Activated CD4-positive, alpha-beta T cell treated with anti-CD3 and anti-CD28 coated beads for 36 hours (primary cell): Measurements from ENCODE around the gene SLC22A1. TPM values are rescaled to one million over a fixed set of nuclear protein-coding genes. Genes with fewer than 3 reads are reported as not detected.

Experiments
- ATAC-seq: fragments of 200-7000 bp; cut with Tn5 transposase; one replicate; pipeline ENCODE4 v1.10.0; 2021; ENCODE audit warnings: mild to moderate bottlenecking, moderate library complexity
- CTCF ChIA-PET: fragments of 350-600 bp; sonication (Branson Sonifier 250); formaldehyde crosslinking; loops from one replicate; lab custom pipeline; 2021; ENCODE audit warnings: antibody characterized with exemption; lab: Charles Lee
- POLR2A ChIA-PET: fragments of 350-600 bp; sonication (Branson Sonifier 250); formaldehyde crosslinking; loops from one replicate; lab custom pipeline; 2021; ENCODE audit warnings: antibody characterized with exemption, inconsistent platforms; lab: Charles Lee
- DNase-seq: peaks from one replicate; pipeline ENCODE4 v3.0.0-alpha.2; 2020
- H3K27ac Mint-ChIP-seq: one replicate; pipeline ENCODE4 v1.8.0; 2021; ENCODE audit warnings: mixed read lengths
- H3K27me3 Mint-ChIP-seq: one replicate; pipeline ENCODE4 v1.8.0; 2021; ENCODE audit warnings: mixed read lengths
- H3K36me3 Mint-ChIP-seq: one replicate; pipeline ENCODE4 v1.8.0; 2021; ENCODE audit warnings: low read depth, mixed read lengths
- H3K4me1 Mint-ChIP-seq: one replicate; pipeline ENCODE4 v1.8.0; 2021; ENCODE audit warnings: mixed read lengths
- H3K4me3 Mint-ChIP-seq: one replicate; pipeline ENCODE4 v1.8.0; 2021; ENCODE audit warnings: mild to moderate bottlenecking, moderate library complexity, mixed read lengths
- H3K9me3 Mint-ChIP-seq: one replicate; pipeline ENCODE4 v1.8.0; 2021; ENCODE audit warnings: low read depth, mixed read lengths
- intact Hi-C, 2 experiments: fragments of 100-400 bp; cut with DNase I in 1 of 2; cut with micrococcal nuclease in 1 of 2; formaldehyde crosslinking; loops; one replicate each; pipeline versions ENCODE4 v1.14.2 to v1.15.1; 2022 to 2024; cut with DNase I, micrococcal nuclease
- total RNA-seq, 2 experiments: library from RNA; stranded (reverse); gene quantifications; one replicate each; pipeline ENCODE4 v1.2.3, GENCODE V29; 2021

SLC22A1 gene
- total RNA-seq, 2 experiments from 2014 or later, result 0.78 to 1.2 TPM

GRCh38 chr6:160178271-160178670, 56.7 kb downstream of the SLC22A1 start:
- H3K4me3 Mint-ChIP-seq, result no peak overlapping the region
- DNase-seq (no peak), ATAC-seq (no peak)
- POLR2A ChIA-PET, result no interaction called here
- no peaks in the 10 kb centered on the region for H3K9me3 Mint-ChIP-seq
- no peaks in the 10 kb centered on the region for H3K36me3 Mint-ChIP-seq
- intact Hi-C loops, result no loop called here
- H3K27ac Mint-ChIP-seq, result no peak overlapping the region
- H3K27me3 Mint-ChIP-seq, result peaks cover 13% of the 10 kb centered on the region
- H3K4me1 Mint-ChIP-seq, result no peaks in the 10 kb centered on the region
- CTCF ChIA-PET, result no interaction called here

GRCh38 chr6:160180706-160181105, 59.1 kb downstream of the SLC22A1 start:
- peaks cover under 1% of the 10 kb centered on the region for H3K9me3 Mint-ChIP-seq
- DNase-seq (no peak), ATAC-seq (no peak)
- CTCF ChIA-PET, result no interaction called here
- H3K36me3 Mint-ChIP-seq, result no peaks in the 10 kb centered on the region
- POLR2A ChIA-PET, result no interaction called here
- peaks cover 19% of the 10 kb centered on the region for H3K27me3 Mint-ChIP-seq
- intact Hi-C loops, result no loop called here
- no peak overlapping the region for H3K27ac Mint-ChIP-seq
- no peaks in the 10 kb centered on the region for H3K4me1 Mint-ChIP-seq
- H3K4me3 Mint-ChIP-seq, result no peak overlapping the region

- DNase-seq (no peak), ATAC-seq (no peak)
- Mint-ChIP-seq H3K4me1 (no peaks in the 10 kb centered on the region), H3K27ac (no peak overlapping the region), H3K36me3 (peaks cover 2% of the 10 kb centered on the region), H3K4me3 (no peak overlapping the region), H3K27me3 (peaks cover 10% of the 10 kb centered on the region), H3K9me3 (peaks cover 20% of the 10 kb centered on the region)
- intact Hi-C loops, result no loop called here
- ChIA-PET CTCF (no interaction called here), POLR2A (no interaction called here)
Observed at GRCh38 chr6:160188773-160189172, 67.2 kb downstream of the SLC22A1 start.

- ChIA-PET CTCF (interaction anchor here (1.4 kb wide), 1 partner anchor 16 kb away, joined by 3 read pairs; no protein-coding TSS in a partner anchor), POLR2A (no interaction called here)
- DNase-seq (no peak), ATAC-seq (no peak)
- Mint-ChIP-seq H3K9me3 (peaks cover 29% of the 10 kb centered on the region), H3K36me3 (peaks cover 2% of the 10 kb centered on the region), H3K4me3 (no peak overlapping the region), H3K27ac (no peak overlapping the region), H3K27me3 (peaks cover 3% of the 10 kb centered on the region), H3K4me1 (no peaks in the 10 kb centered on the region)
- intact Hi-C loops, result no loop called here
Observed at GRCh38 chr6:160190081-160190480, 68.5 kb downstream of the SLC22A1 start.

GRCh38 chr6:160190973-160191372, 69.4 kb downstream of the SLC22A1 start:
- ChIA-PET POLR2A (no interaction called here), CTCF (interaction anchor here (1.4 kb wide), 1 partner anchor 17 kb away, joined by 3 read pairs; no protein-coding TSS in a partner anchor)
- intact Hi-C loops, result no loop called here
- H3K4me1 Mint-ChIP-seq, result no peaks in the 10 kb centered on the region
- no peak overlapping the region for H3K4me3 Mint-ChIP-seq
- DNase-seq (no peak), ATAC-seq (no peak)
- H3K27me3 Mint-ChIP-seq, result peaks cover 3% of the 10 kb centered on the region
- no peak overlapping the region for H3K27ac Mint-ChIP-seq
- H3K36me3 Mint-ChIP-seq, result peaks cover 2% of the 10 kb centered on the region
- peaks cover 26% of the 10 kb centered on the region for H3K9me3 Mint-ChIP-seq

- ATAC-seq (no peak), DNase-seq (no peak)
- ChIA-PET POLR2A (no interaction called here), CTCF (no interaction called here)
- Mint-ChIP-seq H3K4me3 (no peak overlapping the region), H3K36me3 (peaks cover 2% of the 10 kb centered on the region), H3K27me3 (peaks cover 4% of the 10 kb centered on the region), H3K4me1 (no peaks in the 10 kb centered on the region), H3K9me3 (peaks cover 23% of the 10 kb centered on the region), H3K27ac (no peak overlapping the region)
- intact Hi-C loops, result no loop called here
Observed at GRCh38 chr6:160192840-160193239, 71.2 kb downstream of the SLC22A1 start.

GRCh38 chr6:160194808-160195207, 73.2 kb downstream of the SLC22A1 start:
- no peaks in the 10 kb centered on the region for H3K4me1 Mint-ChIP-seq
- DNase-seq, result no peak
- ChIA-PET POLR2A (no interaction called here), CTCF (no interaction called here)
- intact Hi-C loops, result no loop called here
- H3K9me3 Mint-ChIP-seq, result peaks cover 23% of the 10 kb centered on the region
- ATAC-seq, result no peak
- H3K27me3 Mint-ChIP-seq, result peaks cover 4% of the 10 kb centered on the region
- H3K4me3 Mint-ChIP-seq, result no peak overlapping the region
- H3K36me3 Mint-ChIP-seq, result peaks cover 2% of the 10 kb centered on the region
- H3K27ac Mint-ChIP-seq, result no peak overlapping the region

GRCh38 chr6:160197662-160198061, 76.0 kb downstream of the SLC22A1 start:
- Mint-ChIP-seq H3K27me3 (peaks cover 21% of the 10 kb centered on the region), H3K36me3 (peaks cover 2% of the 10 kb centered on the region), H3K4me1 (no peaks in the 10 kb centered on the region), H3K4me3 (no peak overlapping the region), H3K9me3 (peaks cover 17% of the 10 kb centered on the region), H3K27ac (no peak overlapping the region)
- DNase-seq (no peak), ATAC-seq (no peak)
- CTCF ChIA-PET, result interaction anchor here (0.6 to 1.1 kb wide), 2 partner anchors 19 to 397 kb away, joined by 3 read pairs; no protein-coding TSS in a partner anchor
- intact Hi-C loops, result no loop called here
- POLR2A ChIA-PET, result no interaction called here

- H3K4me1 Mint-ChIP-seq, result no peaks in the 10 kb centered on the region
- no peak overlapping the region for H3K4me3 Mint-ChIP-seq
- H3K9me3 Mint-ChIP-seq, result peaks cover 9% of the 10 kb centered on the region
- ChIA-PET CTCF (interaction anchor here (0.7 kb wide), 1 partner anchor 940 kb away, joined by 3 read pairs; no protein-coding TSS in a partner anchor), POLR2A (no interaction called here)
- DNase-seq, result no peak
- peaks cover 21% of the 10 kb centered on the region for H3K27me3 Mint-ChIP-seq
- ATAC-seq, result no peak
- intact Hi-C loops, result no loop called here
- H3K36me3 Mint-ChIP-seq, result no peaks in the 10 kb centered on the region
- H3K27ac Mint-ChIP-seq, result no peak overlapping the region
Observed at GRCh38 chr6:160198606-160199211, 77.1 kb downstream of the SLC22A1 start.

- H3K4me1 Mint-ChIP-seq, result no peaks in the 10 kb centered on the region
- intact Hi-C loops, result no loop called here
- CTCF ChIA-PET, result no interaction called here
- DNase-seq (no peak), ATAC-seq (no peak)
- H3K27ac Mint-ChIP-seq, result no peak overlapping the region
- H3K9me3 Mint-ChIP-seq, result no peaks in the 10 kb centered on the region
- H3K36me3 Mint-ChIP-seq, result no peaks in the 10 kb centered on the region
- POLR2A ChIA-PET, result no interaction called here
- H3K27me3 Mint-ChIP-seq, result peaks cover 30% of the 10 kb centered on the region
- no peak overlapping the region for H3K4me3 Mint-ChIP-seq
Observed at GRCh38 chr6:160201061-160201460, 79.4 kb downstream of the SLC22A1 start.

GRCh38 chr6:160202411-160202810, 80.8 kb downstream of the SLC22A1 start:
- ATAC-seq (no peak), DNase-seq (no peak)
- Mint-ChIP-seq H3K27me3 (peaks cover 29% of the 10 kb centered on the region), H3K4me1 (no peaks in the 10 kb centered on the region), H3K4me3 (no peak overlapping the region), H3K36me3 (no peaks in the 10 kb centered on the region), H3K9me3 (no peaks in the 10 kb centered on the region), H3K27ac (no peak overlapping the region)
- ChIA-PET CTCF (interaction anchor here (1.1 kb wide), 1 partner anchor 12 kb away, joined by 3 read pairs; no protein-coding TSS in a partner anchor), POLR2A (no interaction called here)
- intact Hi-C loops, result no loop called here

- H3K4me3 Mint-ChIP-seq, result no peak overlapping the region
- H3K4me1 Mint-ChIP-seq, result no peaks in the 10 kb centered on the region
- CTCF ChIA-PET, result interaction anchor here (1.1 kb wide), 1 partner anchor 11 kb away, joined by 3 read pairs; no protein-coding TSS in a partner anchor
- POLR2A ChIA-PET, result no interaction called here
- no peak overlapping the region for H3K27ac Mint-ChIP-seq
- no peak for DNase-seq
- H3K36me3 Mint-ChIP-seq, result no peaks in the 10 kb centered on the region
- intact Hi-C loops, result no loop called here
- no peak for ATAC-seq
- H3K27me3 Mint-ChIP-seq, result peaks cover 29% of the 10 kb centered on the region
- H3K9me3 Mint-ChIP-seq, result peaks cover 4% of the 10 kb centered on the region
Observed at GRCh38 chr6:160203076-160203475, 81.5 kb downstream of the SLC22A1 start.
